Sigmoid colon (tissue), 7 donors: ENCODE data around the gene NFATC1. TPM values are rescaled to one million over a fixed set of nuclear protein-coding genes. Genes with fewer than 3 reads are reported as not detected.
A peak's percentile ranks its signal among the peaks of the same experiment; 100 is the strongest.

Experiments
- DNase-seq: peaks from one replicate; pipeline ENCODE4 v3.0.0-alpha.2; 2019
- H3K27ac ChIP-seq, 4 donors: fragments of 200-600 bp; sonication (generic); one replicate each; pipeline ENCODE4 v1.5.1; 2016 to 2019; ENCODE audit warnings: mild to moderate bottlenecking in 1 of 4
- H3K27me3 ChIP-seq, 3 donors: fragments of 200-600 bp; sonication (generic); one replicate each; pipeline ENCODE4 v1.5.1; 2019; ENCODE audit warnings: mild to moderate bottlenecking in 1 of 3
- H3K36me3 ChIP-seq, 4 donors: fragments of 200-600 bp; sonication (generic); one replicate each; pipeline ENCODE4 v1.5.1; 2016 to 2019
- H3K4me1 ChIP-seq, 4 donors: fragments of 200-600 bp; sonication (generic); one replicate each; pipeline ENCODE4 v1.5.1; 2017 to 2019
- H3K4me3 ChIP-seq, 4 donors: fragments of 200-600 bp; sonication (generic); one replicate each; pipeline ENCODE4 v1.5.1; 2017 to 2019; ENCODE audit warnings: mild to moderate bottlenecking in 2 of 4, moderate library complexity in 1 of 4
- H3K9me3 ChIP-seq, 4 donors: fragments of 200-600 bp in 3 of 4; sonication (generic) in 3 of 4; one replicate each; pipeline versions ENCODE4 v1.5.1 to v1.6.1; 2013 to 2019
- EP300 ChIP-seq, 4 donors: sonication (generic); formaldehyde crosslinking; IDR thresholded peaks; one replicate each; pipeline ENCODE4 v1.6.1; 2017; ENCODE audit warnings: antibody characterized with exemption in 4 of 4
- POLR2A ChIP-seq, 2 donors: fragments of 450-650 bp; IDR thresholded peaks; one replicate each; pipeline ENCODE4 v1.6.1; 2016; ENCODE audit warnings: antibody characterized with exemption in 2 of 2, mild to moderate bottlenecking in 2 of 2, moderate library complexity in 2 of 2
- POLR2AphosphoS5 ChIP-seq, 4 donors: sonication (generic); formaldehyde crosslinking; IDR thresholded peaks; one replicate each; pipeline ENCODE4 v1.6.1; 2017; ENCODE audit warnings: antibody characterized with exemption in 4 of 4
- WGBS, 2 donors: extraction: QIAGEN DNeasy Blood & Tissue Kit; methylation state at CpG; one replicate each; pipeline ENCODE4 v1.1.7; 2013; 5-methylcytosine and 5-hydroxymethylcytosine counted together
- intact Hi-C: fragments of 100-400 bp; cut with DNase I; formaldehyde crosslinking; loops from one replicate; pipeline ENCODE4 v1.15.1; 2023
- polyA plus RNA-seq, 3 donors: library from polyadenylated mRNA; stranded (reverse); fragments of 200-250 nt; gene quantifications; one replicate each; pipeline ENCODE4 v1.2.3, GENCODE V29; 2013
- total RNA-seq, 4 donors: library from RNA; depleted of rRNA; stranded (reverse); fragments of >200 nt; gene quantifications; one replicate each; pipeline ENCODE4 v1.1.0, GENCODE V29; 2016
- TF ChIP-seq, protein P1 (sequence below), 4 experiments: fragments of 450-650 bp in 3 of 4; fragments of 200-600 bp in 1 of 4; IDR thresholded peaks; one replicate each; pipeline ENCODE4 v1.5.1; 2016 to 2019; ENCODE audit warnings: antibody characterized with exemption in 4 of 4, mild to moderate bottlenecking in 3 of 4, moderate library complexity in 2 of 4
- donor health status: healthy with polysubstance abuse.
- donor health status: Bipolar disorder and iron deficiency.
- donor health status: healthy.

Gene NFATC1
- total and polyA plus RNA-seq, 7 donors = 1.6 to 13.8 (median 10.7) TPM

DNA sequence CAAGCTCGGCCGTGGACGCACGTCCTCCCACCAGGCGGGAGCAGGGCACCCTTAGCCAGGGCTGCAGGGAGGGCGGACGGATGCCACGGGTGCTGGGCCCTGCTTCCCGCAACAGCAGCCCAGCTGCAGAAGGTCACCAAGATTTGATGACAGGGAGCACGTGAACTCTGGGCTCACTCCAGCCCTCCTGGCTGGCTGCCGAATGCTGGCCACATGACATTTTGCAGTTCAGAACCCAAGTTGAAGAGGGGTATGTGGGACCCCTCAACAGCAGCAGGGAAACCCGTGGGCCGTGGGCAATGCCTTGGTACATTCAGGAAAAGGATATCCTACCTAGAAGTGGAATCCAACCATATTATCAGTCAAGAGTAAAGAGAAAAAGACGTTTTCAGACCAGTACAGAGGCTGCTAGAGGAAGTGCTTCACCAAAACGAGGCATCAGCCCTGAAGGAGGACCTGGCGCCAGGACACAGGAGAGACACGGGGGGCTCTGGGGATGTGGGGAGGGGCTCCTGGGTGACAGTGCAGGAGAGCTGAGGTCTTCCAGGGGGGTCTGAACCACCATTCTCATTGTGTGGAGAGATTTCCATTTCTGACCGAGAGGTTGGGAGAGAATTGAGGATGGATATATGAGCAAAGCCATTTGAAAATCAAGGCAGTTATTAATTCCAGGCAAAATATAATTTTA is 176.5 kb downstream of the NFATC1 start:
- WGBS, 2 donors = 85 to 89% methylated on average over 18 of the region's 18 CpGs
- TF ChIP-seq POLR2AphosphoS5 (IDR thresholded peaks at IDR 0.05) = no peak
- no peak for TF ChIP-seq POLR2A (IDR thresholded peaks at IDR 0.05)
- no peak for TF ChIP-seq EP300 (IDR thresholded peaks at IDR 0.05)
- TF ChIP-seq, protein P1, sequence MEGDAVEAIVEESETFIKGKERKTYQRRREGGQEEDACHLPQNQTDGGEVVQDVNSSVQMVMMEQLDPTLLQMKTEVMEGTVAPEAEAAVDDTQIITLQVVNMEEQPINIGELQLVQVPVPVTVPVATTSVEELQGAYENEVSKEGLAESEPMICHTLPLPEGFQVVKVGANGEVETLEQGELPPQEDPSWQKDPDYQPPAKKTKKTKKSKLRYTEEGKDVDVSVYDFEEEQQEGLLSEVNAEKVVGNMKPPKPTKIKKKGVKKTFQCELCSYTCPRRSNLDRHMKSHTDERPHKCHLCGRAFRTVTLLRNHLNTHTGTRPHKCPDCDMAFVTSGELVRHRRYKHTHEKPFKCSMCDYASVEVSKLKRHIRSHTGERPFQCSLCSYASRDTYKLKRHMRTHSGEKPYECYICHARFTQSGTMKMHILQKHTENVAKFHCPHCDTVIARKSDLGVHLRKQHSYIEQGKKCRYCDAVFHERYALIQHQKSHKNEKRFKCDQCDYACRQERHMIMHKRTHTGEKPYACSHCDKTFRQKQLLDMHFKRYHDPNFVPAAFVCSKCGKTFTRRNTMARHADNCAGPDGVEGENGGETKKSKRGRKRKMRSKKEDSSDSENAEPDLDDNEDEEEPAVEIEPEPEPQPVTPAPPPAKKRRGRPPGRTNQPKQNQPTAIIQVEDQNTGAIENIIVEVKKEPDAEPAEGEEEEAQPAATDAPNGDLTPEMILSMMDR (IDR thresholded peaks at IDR 0.05) = no peak
- Histone ChIP-seq H3K4me3 (no peak overlapping the region), H3K27me3 (no peaks in the 10 kb centered on the region), H3K27ac (no peak overlapping the region), H3K4me1 (peaks cover 0 to 25% (median 23%) of the 10 kb centered on the region in 4 donors), H3K36me3 (no peaks in the 10 kb centered on the region), H3K9me3 (peaks cover 5 to 11% (median 10%) of the 10 kb centered on the region in 4 donors)
- intact Hi-C loops = no loop called here
- DNase-seq = peak; percentile 44

DNA sequence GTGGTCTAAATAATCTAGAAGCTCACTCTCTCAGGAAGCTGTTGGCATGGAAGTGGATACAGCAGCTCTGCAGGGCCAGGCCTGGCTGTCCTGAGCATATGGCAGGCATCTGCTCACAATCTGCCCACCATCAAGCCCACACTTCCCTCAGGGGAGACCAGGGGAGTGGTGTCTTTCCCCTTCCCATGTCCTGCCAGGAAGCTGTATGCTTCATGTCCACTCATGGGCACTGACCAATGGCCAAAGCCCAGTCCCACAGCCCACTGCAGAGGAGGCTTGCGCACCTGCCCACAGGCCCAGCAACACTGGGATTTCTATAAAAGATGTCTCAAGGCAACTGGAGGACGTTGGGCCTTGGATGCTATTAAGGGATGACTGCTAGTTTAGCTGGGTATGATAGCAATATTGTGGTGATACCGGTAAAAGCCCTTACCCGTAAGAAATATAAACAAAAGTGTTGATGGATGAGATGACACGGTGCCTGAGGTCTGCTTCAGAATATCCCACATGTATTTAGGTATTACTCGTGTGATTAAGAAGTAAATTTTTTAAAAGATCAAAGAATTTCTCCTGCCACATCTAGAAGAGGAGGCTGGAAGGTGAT is 177.2 kb downstream of the NFATC1 start:
- 81 to 91% methylated on average over 6 of the region's 6 CpGs for WGBS, 2 donors
- Histone ChIP-seq H3K9me3 (peaks cover 5 to 11% (median 10%) of the 10 kb centered on the region in 4 donors), H3K27me3 (no peaks in the 10 kb centered on the region), H3K36me3 (no peaks in the 10 kb centered on the region), H3K27ac (no peak overlapping the region), H3K4me3 (no peak overlapping the region), H3K4me1 (peaks cover 0 to 25% (median 24%) of the 10 kb centered on the region in 4 donors)
- DNase-seq = peak; percentile 38
- TF ChIP-seq POLR2A (IDR thresholded peaks at IDR 0.05) (no peak), POLR2AphosphoS5 (IDR thresholded peaks at IDR 0.05) (no peak), EP300 (IDR thresholded peaks at IDR 0.05) (no peak)
- TF ChIP-seq, protein P1 (IDR thresholded peaks at IDR 0.05) = no peak
- intact Hi-C loops = no loop called here

DNA sequence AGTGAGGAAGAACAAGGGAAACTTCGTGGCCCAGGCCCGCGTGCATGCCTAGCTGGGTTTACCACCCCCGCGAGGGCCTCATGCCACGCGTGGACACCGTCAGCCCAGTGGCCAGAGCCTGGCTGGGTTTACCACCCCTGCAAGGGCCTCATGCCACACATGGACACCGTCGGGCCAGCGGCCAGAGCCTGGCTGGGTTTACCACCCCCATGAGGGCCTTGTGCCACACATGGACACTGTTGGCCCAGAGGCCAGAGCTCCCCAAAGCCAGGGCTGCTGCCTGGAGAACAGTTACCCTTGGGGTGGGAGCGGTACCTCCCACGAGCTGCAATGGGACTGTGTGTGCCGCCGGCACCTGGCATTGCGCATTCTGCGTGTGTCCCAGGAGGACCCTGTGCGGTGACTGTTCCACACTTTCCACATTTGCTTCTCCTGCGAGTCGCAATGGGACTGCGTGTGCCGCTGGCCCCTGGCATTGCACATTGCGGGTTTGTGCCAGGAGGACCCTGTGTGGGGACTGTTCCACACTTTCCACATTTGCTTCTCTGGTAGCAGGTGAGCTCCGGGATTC is 178.3 kb downstream of the NFATC1 start:
- Histone ChIP-seq H3K4me3 (no peak overlapping the region), H3K27ac (no peak overlapping the region), H3K36me3 (no peaks in the 10 kb centered on the region), H3K9me3 (peaks cover 5 to 11% (median 10%) of the 10 kb centered on the region in 4 donors), H3K4me1 (peaks cover 0 to 28% (median 24%) of the 10 kb centered on the region in 4 donors), H3K27me3 (no peaks in the 10 kb centered on the region)
- 97% methylated on average over 24 of the region's 24 CpGs for WGBS, 2 donors
- TF ChIP-seq EP300 (IDR thresholded peaks at IDR 0.05) = no peak
- TF ChIP-seq, protein P1 (IDR thresholded peaks at IDR 0.05) = no peak
- TF ChIP-seq POLR2A (IDR thresholded peaks at IDR 0.05) = no peak
- TF ChIP-seq POLR2AphosphoS5 (IDR thresholded peaks at IDR 0.05) = no peak
- DNase-seq = peak; percentile 41
- intact Hi-C loops = no loop called here

DNA sequence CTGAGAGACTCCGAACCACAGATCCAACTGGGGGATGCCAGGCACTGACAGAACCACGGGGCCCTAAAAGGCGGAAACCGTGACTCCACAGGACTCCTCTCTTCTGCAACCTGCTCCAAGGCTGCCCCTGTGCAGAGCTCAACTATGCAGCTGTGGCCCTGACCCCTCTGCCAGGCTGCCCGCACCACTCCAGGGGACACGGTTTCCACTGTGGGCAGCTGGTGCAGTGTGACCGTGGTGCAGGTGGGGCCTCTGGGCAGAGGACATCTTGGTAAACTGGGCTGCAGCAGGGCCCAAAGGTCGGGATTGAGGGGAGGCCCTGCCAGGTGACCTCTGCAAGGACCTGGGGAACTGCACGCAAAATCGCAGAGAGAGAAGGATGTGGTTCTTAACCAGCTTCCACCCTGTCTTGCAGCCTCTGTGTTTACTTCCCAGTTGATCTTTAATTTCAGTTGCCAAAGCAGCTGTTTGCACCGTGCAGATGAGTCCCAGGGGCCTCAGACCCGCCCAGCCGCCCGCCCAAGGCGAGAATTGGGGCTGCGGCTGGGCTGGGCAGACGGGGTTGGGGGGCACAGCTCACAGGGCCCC is 179.3 kb downstream of the NFATC1 start:
- TF ChIP-seq, protein P1 (IDR thresholded peaks at IDR 0.05) = no peak
- TF ChIP-seq POLR2A (IDR thresholded peaks at IDR 0.05) (no peak), POLR2AphosphoS5 (IDR thresholded peaks at IDR 0.05) (no peak), EP300 (IDR thresholded peaks at IDR 0.05) (no peak)
- Histone ChIP-seq H3K27ac (peak overlapping the region in 2 of 4 donors; percentile 66 to 69), H3K4me3 (no peak overlapping the region), H3K4me1 (peaks cover 0 to 28% (median 24%) of the 10 kb centered on the region in 4 donors), H3K36me3 (no peaks in the 10 kb centered on the region), H3K9me3 (peaks cover 5 to 11% (median 10%) of the 10 kb centered on the region in 4 donors), H3K27me3 (no peaks in the 10 kb centered on the region)
- DNase-seq = peak; percentile 60
- intact Hi-C loops = no loop called here
- 32 to 40% methylated on average over 17 of the region's 17 CpGs for WGBS, 2 donors
